HepG2 (cell line): ENCODE results near the gene CCNYL1. TPM values are rescaled to one million over a fixed set of nuclear protein-coding genes. Genes with fewer than 3 reads are reported as not detected.

Experiments used
- AKAP8 ChIP-seq: sonication (generic); formaldehyde crosslinking; IDR thresholded peaks from 2 replicates; pipeline ENCODE4 v1.5.1; 2020; ENCODE audit warnings: mild to moderate bottlenecking, missing genetic modification reagents
- DPF2 ChIP-seq: sonication (generic); formaldehyde crosslinking; IDR thresholded peaks from 2 replicates; pipeline ENCODE4 v1.4.0; 2020; ENCODE audit warnings: mild to moderate bottlenecking, low read depth, missing genetic modification reagents, borderline replicate concordance
- ELF1 ChIP-seq: sonication (generic); formaldehyde crosslinking; IDR thresholded peaks from 2 replicates; pipeline ENCODE4 v1.4.0; 2020; ENCODE audit warnings: missing genetic modification reagents
- ESRRA ChIP-seq: sonication (generic); formaldehyde crosslinking; IDR thresholded peaks from 2 replicates; pipeline ENCODE4 v1.5.1; 2020; ENCODE audit warnings: mild to moderate bottlenecking, low read depth, missing genetic modification reagents
- FOXO1 ChIP-seq: sonication (generic); formaldehyde crosslinking; IDR thresholded peaks from 2 replicates; pipeline ENCODE4 v1.4.0; 2020; ENCODE audit warnings: missing genetic modification reagents
- GFI1 ChIP-seq: sonication (generic); formaldehyde crosslinking; IDR thresholded peaks from 2 replicates; pipeline ENCODE4 v1.5.0; 2020; ENCODE audit warnings: missing genetic modification reagents, mild to moderate bottlenecking, borderline replicate concordance
- MED1 ChIP-seq: sonication (generic); formaldehyde crosslinking; IDR thresholded peaks from 2 replicates; pipeline ENCODE4 v1.4.0; 2020; ENCODE audit warnings: missing genetic modification reagents
- PHF5A ChIP-seq: IDR thresholded peaks from one replicate; pipeline ENCODE4 v1.6.1; 2018; ENCODE audit warnings: low read depth, missing genetic modification reagents; ENCODE audit not compliant: unreplicated experiment
- TP53 ChIP-seq: sonication (generic); formaldehyde crosslinking; conservative IDR thresholded peaks from 2 replicates; pipeline ENCODE4 v1.4.0; 2020; ENCODE audit warnings: missing genetic modification reagents
- ZFX ChIP-seq: sonication (generic); formaldehyde crosslinking; IDR thresholded peaks from 2 replicates; pipeline ENCODE4 v1.4.0; 2020; ENCODE audit warnings: mild to moderate bottlenecking, low read depth, missing genetic modification reagents, moderate library complexity
- ZNF441 ChIP-seq: sonication (generic); formaldehyde crosslinking; IDR thresholded peaks from 2 replicates; pipeline ENCODE4 v1.7.0; 2021; ENCODE audit warnings: missing genetic modification reagents, borderline replicate concordance
- ZNF550 ChIP-seq: sonication (generic); formaldehyde crosslinking; IDR thresholded peaks from 2 replicates; pipeline ENCODE4 v1.4.0; 2020; ENCODE audit warnings: mild to moderate bottlenecking, missing genetic modification reagents, borderline replicate concordance
- ZNF720 ChIP-seq: sonication (generic); formaldehyde crosslinking; IDR thresholded peaks from 2 replicates; pipeline ENCODE4 v1.4.0; 2020; ENCODE audit warnings: missing genetic modification reagents
- polyA plus RNA-seq, 8 experiments: library from polyadenylated mRNA; depleted of rRNA in 3 of 8; stranded (reverse) in 7 of 8; unstranded in 1 of 8; fragments of >200 nt; fragmentation: Illumina TruSeq in 4 of 8; extraction: Trizol in 4 of 8; gene quantifications; 2 replicates each; pipeline versions ENCODE4 v1.2.1 to v1.2.3, GENCODE V29; 2011 to 2016; ENCODE audit warnings: low read depth in 4 of 8, missing spikeins in 1 of 8, mixed read lengths in 1 of 8; ENCODE audit not compliant: insufficient read depth in 1 of 8
- total RNA-seq, 5 experiments: library from RNA; depleted of rRNA; stranded (reverse); fragments of >200 nt; fragmentation: Illumina TruSeq; extraction: Trizol; gene quantifications; 2 replicates each; pipeline ENCODE4 v1.2.3, GENCODE V29; 2016; ENCODE audit warnings: low read depth in 1 of 5
- TF ChIP-seq, protein P1 (sequence below): sonication (generic); formaldehyde crosslinking; IDR thresholded peaks from 2 replicates; pipeline ENCODE4 v1.9.0; 2021; ENCODE audit warnings: missing genetic modification reagents, borderline replicate concordance
- TF ChIP-seq, protein P2 (sequence below): sonication (generic); formaldehyde crosslinking; IDR thresholded peaks from 2 replicates; pipeline ENCODE4 v1.4.0; 2020; ENCODE audit warnings: missing genetic modification reagents
- TF ChIP-seq, protein P3 (sequence below): sonication (generic); formaldehyde crosslinking; IDR thresholded peaks from 2 replicates; pipeline ENCODE4 v1.4.0; 2020; ENCODE audit warnings: mild to moderate bottlenecking, missing genetic modification reagents
- TF ChIP-seq, protein P4 (sequence below): sonication (generic); formaldehyde crosslinking; IDR thresholded peaks from 2 replicates; pipeline ENCODE4 v1.5.1; 2020; ENCODE audit warnings: missing genetic modification reagents, mild to moderate bottlenecking, borderline replicate concordance
- TF ChIP-seq, protein P5 (sequence below): sonication (generic); formaldehyde crosslinking; IDR thresholded peaks from 2 replicates; pipeline ENCODE4 v1.5.1; 2020; ENCODE audit warnings: mild to moderate bottlenecking, missing genetic modification reagents, moderate library complexity

Gene CCNYL1
- total and polyA plus RNA-seq, 2 of the 13 experiments (the other 11 are each of a cell fraction or from before 2014, with no cell fraction given) = 12.5 to 16.2 TPM

DNA sequence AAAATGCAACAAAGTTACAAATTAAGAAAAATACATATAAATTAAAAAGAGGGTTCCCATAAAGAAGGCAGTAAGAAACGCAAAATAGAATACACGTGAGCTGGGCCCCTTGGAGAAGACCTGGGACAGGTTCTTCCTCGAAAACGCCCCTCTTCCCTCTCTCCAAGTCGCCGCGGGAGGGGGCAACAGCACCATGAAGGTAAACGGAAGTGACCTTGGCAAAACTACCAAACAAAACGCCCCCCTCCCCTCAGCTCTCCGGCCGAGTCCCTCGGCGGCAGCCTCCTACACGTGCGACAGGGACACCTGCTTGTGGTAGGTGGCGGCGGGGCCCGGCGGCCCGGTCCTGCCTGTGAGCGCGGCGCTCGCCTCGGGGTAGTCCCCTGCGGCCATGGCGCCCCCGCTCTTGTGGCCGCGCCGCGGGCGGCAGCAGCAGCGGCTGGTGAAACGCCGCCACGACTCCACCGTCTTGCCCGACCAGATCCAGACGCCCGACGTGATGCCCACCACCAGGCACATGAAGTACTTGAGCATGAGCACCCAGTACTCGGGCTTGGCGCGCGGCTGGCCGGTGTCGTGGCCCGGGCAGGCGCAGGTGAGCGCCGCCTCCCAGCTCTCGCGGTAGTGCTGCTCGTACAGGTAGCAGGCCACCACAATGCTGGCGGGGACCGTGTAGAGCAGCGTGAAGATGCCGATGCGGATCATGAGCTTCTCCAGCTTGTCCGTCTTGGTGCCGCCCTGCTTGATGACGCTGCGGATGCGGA, 55.4 kb downstream of the CCNYL1 start (continued):
- TF ChIP-seq ESRRA = no peak; the same call in 1 of the 2 replicates
- no peak for TF ChIP-seq ELF1
- peak; percentile 37; the same call in 1 of the 2 replicates for TF ChIP-seq AKAP8 (CRISPR knock-in tag)
- TF ChIP-seq ZNF550 (CRISPR knock-in tag) = no peak
- peak; percentile 57; the same call in 1 of the 2 replicates for TF ChIP-seq FOXO1 (CRISPR knock-in tag)
- TF ChIP-seq, protein P1, sequence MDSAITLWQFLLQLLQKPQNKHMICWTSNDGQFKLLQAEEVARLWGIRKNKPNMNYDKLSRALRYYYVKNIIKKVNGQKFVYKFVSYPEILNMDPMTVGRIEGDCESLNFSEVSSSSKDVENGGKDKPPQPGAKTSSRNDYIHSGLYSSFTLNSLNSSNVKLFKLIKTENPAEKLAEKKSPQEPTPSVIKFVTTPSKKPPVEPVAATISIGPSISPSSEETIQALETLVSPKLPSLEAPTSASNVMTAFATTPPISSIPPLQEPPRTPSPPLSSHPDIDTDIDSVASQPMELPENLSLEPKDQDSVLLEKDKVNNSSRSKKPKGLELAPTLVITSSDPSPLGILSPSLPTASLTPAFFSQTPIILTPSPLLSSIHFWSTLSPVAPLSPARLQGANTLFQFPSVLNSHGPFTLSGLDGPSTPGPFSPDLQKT (CRISPR knock-in tag) = no peak
- no peak for TF ChIP-seq PHF5A (CRISPR knock-in tag)
- TF ChIP-seq GFI1 (CRISPR knock-in tag) = no peak
- no peak for TF ChIP-seq TP53
- TF ChIP-seq, protein P2, sequence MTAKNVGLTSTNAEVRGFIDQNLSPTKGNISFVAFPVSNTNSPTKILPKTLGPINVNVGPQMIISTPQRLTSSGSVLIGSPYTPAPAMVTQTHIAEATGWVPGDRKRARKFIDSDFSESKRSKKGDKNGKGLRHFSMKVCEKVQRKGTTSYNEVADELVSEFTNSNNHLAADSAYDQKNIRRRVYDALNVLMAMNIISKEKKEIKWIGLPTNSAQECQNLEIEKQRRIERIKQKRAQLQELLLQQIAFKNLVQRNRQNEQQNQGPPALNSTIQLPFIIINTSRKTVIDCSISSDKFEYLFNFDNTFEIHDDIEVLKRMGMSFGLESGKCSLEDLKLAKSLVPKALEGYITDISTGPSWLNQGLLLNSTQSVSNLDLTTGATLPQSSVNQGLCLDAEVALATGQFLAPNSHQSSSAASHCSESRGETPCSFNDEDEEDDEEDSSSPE (CRISPR knock-in tag) = peak; percentile 62
- TF ChIP-seq DPF2 (CRISPR knock-in tag) = no peak
- TF ChIP-seq ZNF720 (CRISPR knock-in tag) = no peak
- TF ChIP-seq, protein P3, sequence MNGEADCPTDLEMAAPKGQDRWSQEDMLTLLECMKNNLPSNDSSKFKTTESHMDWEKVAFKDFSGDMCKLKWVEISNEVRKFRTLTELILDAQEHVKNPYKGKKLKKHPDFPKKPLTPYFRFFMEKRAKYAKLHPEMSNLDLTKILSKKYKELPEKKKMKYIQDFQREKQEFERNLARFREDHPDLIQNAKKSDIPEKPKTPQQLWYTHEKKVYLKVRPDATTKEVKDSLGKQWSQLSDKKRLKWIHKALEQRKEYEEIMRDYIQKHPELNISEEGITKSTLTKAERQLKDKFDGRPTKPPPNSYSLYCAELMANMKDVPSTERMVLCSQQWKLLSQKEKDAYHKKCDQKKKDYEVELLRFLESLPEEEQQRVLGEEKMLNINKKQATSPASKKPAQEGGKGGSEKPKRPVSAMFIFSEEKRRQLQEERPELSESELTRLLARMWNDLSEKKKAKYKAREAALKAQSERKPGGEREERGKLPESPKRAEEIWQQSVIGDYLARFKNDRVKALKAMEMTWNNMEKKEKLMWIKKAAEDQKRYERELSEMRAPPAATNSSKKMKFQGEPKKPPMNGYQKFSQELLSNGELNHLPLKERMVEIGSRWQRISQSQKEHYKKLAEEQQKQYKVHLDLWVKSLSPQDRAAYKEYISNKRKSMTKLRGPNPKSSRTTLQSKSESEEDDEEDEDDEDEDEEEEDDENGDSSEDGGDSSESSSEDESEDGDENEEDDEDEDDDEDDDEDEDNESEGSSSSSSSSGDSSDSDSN (CRISPR knock-in tag) = no peak
- TF ChIP-seq ZNF441 (CRISPR knock-in tag) = peak; percentile 38; the same call in 1 of the 2 replicates
- TF ChIP-seq, protein P4, sequence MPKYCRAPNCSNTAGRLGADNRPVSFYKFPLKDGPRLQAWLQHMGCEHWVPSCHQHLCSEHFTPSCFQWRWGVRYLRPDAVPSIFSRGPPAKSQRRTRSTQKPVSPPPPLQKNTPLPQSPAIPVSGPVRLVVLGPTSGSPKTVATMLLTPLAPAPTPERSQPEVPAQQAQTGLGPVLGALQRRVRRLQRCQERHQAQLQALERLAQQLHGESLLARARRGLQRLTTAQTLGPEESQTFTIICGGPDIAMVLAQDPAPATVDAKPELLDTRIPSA (CRISPR knock-in tag) = no peak
- 0 out of 2 replicates have a peak, but pooled peaks have one; percentile 15 for TF ChIP-seq ZFX (CRISPR knock-in tag)
- TF ChIP-seq MED1 (CRISPR knock-in tag) = peak; percentile 18; the same call in 1 of the 2 replicates
- TF ChIP-seq, protein P5, sequence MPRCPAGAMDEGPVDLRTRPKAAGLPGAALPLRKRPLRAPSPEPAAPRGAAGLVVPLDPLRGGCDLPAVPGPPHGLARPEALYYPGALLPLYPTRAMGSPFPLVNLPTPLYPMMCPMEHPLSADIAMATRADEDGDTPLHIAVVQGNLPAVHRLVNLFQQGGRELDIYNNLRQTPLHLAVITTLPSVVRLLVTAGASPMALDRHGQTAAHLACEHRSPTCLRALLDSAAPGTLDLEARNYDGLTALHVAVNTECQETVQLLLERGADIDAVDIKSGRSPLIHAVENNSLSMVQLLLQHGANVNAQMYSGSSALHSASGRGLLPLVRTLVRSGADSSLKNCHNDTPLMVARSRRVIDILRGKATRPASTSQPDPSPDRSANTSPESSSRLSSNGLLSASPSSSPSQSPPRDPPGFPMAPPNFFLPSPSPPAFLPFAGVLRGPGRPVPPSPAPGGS (CRISPR knock-in tag) = peak; percentile 48; the same call in 1 of the 2 replicates
